Ammon's horn (tissue), 1 donor: ENCODE measurements around the gene FHOD3.

Experiments
- DNase-seq: peaks from one replicate; pipeline ENCODE4 v3.0.0-alpha.2; 2016; ENCODE audit warnings: low spot score

The FHOD3 gene

DNA sequence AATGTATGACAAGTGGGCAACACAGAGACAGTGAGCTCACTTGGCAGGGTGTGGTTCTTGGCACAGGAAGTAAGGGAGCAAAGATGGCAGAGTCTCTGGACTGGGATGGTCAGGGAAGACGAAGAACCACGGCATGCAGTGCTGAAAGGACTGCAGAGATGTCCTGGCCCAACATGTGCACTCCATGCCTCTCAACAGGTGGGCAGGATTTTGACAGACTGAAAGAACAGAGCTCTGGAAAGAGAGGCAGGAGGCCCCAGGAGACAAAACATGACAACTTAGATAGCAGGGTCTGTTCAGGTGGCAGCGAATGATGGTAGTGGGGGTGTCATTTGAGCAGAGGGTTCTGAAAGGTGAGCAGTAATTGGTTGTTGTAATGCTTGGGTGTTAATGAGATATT, 180.3 kb downstream of the FHOD3 start:
- no peak for DNase-seq

GRCh38 chr18:36481201-36481657, 183.7 kb downstream of the FHOD3 start:
- no peak for DNase-seq

DNA sequence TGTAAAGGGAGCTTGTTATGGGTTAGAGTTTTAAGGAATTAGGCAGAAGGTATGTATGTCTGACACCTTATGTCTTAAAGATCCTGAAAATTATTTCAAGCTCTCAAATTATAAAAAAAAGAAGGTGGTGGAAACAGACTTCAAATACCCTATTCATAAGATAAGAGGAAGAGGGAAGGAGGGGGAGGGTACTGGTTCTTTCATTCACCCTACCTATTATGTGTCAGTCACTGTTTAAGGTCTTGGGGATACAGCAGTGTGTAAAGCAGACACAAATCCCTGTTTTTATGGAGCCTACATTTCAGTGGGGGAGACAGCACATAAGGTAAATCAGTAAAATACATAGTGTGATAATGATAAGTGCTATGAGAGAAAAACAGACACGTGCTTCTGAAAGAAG, 184.4 kb downstream of the FHOD3 start:
- no peak for DNase-seq

GRCh38 chr18:36484591-36484990, 187.1 kb downstream of the FHOD3 start:
- no peak for DNase-seq

- DNase-seq, result no peak
Measured at GRCh38 chr18:36485772-36486171, 188.3 kb downstream of the FHOD3 start.

DNA sequence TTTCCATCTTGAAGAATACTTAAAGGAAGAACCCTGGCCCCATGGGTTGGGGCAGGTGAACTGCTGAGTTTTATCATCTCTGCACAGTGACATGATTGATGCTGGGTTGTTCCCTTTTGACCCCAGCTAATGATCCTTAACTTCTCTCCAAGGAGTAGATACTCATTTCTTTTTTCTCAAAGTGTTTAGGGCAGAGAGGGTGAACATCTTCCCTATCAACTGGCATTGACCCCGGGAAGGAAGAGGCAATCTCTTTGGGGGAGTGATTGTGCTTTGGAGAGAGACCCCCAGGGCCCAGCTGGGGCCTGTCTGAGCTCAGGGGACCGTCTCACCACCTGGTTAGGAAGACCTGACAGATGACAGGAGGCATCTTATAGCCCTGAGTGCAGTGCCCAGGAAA, 190.6 kb downstream of the FHOD3 start:
- no peak for DNase-seq

DNA sequence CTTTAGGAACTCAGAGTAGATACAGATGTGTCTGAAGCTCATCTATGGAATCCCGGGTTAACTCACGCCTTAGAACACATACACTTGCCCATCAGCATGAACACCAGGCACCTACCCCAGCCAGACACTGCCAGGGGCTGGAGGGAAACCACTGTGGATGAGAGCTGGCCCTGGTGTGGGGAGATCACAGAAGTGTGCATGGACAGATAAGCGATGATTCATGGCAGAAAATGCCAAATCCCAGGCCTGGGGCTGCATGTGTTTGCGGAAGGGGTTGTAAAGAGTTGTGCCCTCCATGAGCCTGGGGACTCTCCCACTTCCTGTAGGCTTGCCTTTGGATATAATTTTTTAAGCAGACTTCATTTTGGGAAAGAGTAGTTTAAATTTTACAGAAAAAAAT, 193.4 kb downstream of the FHOD3 start:
- DNase-seq, result no peak

DNA sequence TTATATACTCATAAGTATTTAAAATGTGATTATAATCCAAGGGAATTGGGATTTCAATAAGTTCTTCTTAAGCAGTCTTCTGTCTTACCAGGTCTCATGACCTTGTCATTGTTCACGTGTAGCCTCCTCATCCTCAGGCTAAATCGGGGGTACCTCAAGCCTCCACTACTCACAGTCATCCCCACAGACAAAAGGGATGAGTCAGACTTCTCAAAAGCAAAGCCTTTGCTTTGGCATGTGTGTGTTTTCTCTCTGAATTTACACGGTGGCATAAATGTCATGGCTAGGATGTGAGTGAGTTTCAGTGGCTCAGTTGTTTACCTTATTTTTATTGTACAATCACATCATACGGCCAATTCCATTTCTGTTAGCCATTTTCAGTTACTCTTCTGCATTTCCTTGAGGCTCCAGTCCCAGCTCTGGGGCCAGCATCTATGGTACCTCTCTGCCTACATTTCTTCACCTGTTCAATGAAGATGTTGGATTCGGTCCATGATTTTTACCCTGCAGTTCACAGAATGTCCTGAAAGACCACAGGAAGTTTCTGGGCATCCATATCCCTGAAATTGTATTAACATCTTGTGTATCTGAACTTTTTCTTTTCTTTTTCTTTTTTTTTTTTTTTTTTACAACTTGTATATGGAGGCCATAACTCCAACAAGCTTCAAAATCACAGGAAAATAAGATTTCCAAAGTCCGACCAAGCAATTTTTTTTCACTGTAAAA, 195.3 kb downstream of the FHOD3 start:
- no peak for DNase-seq

- DNase-seq, result no peak
Measured at GRCh38 chr18:36493349-36494159, 196.0 kb downstream of the FHOD3 start.

- no peak for DNase-seq
Measured at GRCh38 chr18:36494160-36494437, 196.6 kb downstream of the FHOD3 start.

DNA sequence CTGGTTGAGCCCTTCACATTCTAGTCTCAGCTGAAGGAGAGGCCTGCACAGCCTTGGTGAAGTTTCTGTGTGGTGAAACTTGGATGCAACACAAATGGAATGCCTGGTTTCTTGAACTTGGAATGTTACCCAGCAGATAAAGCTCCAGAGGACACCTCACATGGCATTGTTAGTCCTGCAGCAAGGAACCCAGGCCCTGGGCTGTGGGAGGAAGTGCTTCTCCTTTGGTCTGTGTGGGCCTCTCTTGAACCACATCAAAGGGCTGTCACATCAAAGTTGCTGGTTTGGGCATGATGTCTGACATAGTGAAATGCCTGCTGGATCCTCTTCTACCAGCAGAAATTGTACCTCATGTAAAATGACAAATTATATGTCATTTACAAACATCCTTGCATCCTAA, 198.5 kb downstream of the FHOD3 start:
- no peak for DNase-seq

DNA sequence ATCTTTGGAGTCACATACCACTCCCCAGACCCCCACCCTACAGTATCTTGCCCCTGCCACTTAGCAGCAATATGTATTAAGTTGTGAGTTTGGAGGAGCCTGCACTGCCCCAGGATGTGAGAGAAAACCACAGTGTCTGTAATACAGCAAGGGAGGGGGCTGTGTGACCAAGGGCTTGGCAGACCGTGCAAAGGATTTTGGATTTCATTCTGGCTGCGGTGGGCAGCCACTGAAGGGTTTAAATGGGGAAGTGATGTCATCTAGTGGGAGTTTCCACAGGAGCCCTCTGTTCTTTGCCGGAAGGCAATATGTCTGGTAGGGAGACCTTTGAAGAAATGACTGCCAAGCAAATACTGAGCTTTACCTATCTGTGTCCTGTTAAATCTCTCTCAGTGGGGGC, 202.4 kb downstream of the FHOD3 start:
- DNase-seq, result no peak

DNA sequence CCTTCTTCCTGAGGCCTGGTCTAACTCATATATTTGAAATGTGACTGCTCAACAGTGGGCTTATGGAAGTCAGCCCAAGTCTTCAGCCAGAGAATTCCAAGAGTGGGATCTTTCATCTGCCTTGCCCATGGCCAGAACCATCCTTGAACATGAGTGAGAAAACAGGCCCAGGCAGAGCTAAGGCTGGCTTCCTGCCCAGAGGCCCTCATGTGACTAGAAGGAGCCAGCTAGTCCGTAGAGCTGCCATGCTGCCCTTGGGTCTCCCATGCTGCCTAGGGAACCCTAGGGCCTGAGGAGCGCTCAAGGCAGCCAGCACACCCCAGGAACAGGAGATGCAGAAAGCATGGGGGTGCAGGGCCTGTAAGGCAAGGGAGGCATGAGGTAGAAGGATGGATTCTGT, 203.6 kb downstream of the FHOD3 start:
- DNase-seq, result no peak

DNA sequence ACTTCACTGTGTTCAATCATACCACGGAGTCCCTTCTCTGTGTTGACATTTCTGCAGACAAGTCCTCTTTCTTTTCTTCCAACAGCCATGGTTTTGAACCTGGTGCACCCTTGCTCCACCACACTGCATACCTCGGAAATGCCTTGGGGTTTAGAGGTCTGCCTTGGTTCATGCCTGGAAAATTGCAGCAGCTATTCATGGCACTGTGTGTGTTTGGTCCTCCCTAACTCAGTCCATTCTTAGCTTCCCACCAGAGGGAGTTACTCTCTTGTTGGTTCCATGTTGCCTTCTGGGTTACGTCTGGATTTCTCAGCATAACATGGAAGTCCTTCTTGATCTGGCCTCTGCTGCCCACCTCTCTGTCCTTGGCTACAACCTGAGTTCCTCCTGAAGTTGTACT, 206.0 kb downstream of the FHOD3 start:
- DNase-seq, result no peak

- no peak for DNase-seq
Measured at GRCh38 chr18:36504928-36505327, 207.4 kb downstream of the FHOD3 start.

- no peak for DNase-seq
Measured at GRCh38 chr18:36505665-36506064, 208.2 kb downstream of the FHOD3 start.

DNA sequence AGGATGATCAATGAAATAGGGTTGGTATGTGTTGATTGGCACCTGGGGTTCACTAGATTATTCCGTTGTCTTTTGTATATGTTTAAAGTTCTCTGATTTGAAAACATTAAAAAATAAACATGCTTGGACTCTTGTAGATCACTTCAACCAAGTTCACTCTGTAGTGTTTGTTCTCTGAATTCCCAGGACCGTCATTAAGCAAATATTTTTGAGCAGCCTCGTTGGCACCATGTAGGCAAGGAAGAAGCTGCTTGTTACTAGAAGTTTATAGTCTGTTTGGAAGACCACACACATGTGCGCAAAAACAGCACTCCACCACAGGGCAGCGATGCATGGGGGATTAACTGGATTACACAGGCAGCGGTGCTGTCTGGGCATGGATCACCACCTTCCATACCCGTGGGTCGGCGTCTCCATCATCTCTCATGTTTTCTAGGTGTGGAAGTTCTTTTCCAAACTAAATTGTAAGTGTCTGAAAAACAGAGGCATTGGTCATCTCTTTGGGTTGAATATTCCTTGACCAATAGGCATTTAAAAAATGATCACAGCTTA, 212.2 kb downstream of the FHOD3 start:
- DNase-seq, result no peak

GRCh38 chr18:36511791-36512352, 214.4 kb downstream of the FHOD3 start:
- no peak for DNase-seq

GRCh38 chr18:36513556-36513955, 216.0 kb downstream of the FHOD3 start:
- peak; percentile 24 for DNase-seq

DNA sequence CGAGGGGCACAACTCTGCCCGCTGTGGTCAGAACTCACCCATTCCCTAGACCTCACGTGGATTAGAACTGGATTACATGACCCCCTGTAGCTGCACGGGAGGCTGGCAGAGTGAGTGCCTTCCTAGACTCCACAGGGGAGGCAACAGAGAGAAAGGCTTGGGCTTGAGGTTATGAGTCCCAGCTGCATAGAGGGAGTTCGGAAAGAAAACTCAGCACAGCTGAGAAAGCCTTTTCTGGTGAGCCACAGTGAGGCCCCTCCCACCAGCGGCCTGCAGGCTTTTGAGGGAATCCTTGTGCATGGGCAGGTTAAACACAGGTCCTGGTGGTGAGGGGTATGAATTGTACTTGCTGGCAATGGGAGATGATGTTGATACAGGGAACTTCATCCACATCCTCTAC, 217.3 kb downstream of the FHOD3 start:
- DNase-seq, result no peak

DNA sequence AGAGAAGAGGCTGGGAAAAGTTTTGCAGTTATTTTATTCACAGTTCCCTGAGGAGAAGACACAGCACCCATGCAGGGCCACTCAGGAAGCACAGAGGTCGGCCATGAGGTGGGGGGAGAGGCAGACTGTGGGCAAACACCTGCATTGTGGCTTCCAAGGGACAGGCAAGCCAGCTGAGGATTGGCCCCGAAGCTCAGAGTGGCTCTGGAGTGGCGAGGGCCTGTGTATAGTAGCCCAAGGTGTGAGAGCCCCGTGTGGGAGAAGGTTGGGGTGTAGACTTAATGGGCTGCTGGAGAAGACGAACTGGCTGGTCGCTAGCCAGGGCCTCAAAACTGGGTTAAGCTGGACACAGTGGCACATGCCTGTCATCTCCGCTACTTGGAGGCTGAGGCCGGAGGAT, 218.7 kb downstream of the FHOD3 start:
- no peak for DNase-seq

DNA sequence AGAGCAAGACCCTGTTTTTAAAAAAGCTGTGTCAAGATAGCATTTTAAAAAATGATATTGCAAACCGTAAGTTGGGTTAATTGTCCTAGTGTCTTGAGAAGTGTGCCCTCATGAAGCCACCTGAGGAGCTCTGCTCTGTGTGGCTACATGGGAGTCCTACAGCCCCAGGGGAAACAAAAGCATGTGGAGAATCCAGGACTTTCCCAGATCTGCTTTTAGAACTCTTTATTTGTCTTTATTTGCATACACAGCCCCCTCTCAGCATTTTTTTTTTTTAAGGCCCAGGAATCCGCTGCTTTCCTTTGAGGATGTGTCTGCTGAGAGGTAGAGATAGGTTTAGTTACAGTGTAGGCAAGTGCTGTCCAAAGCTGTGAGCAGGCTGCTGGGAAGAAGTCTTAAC, 219.2 kb downstream of the FHOD3 start:
- no peak for DNase-seq

GRCh38 chr18:36518839-36519238, 221.3 kb downstream of the FHOD3 start:
- DNase-seq, result no peak
